Hematopoietic multipotent progenitor cell treated with erythropoietin and hydrocortisone succinate and interleukin-3 and kit ligand, for 17 days (in vitro differentiated cells): Measurements from ENCODE around the gene TMPRSS7.
A peak's percentile ranks its signal among the peaks of the same experiment; 100 is the strongest.

Source experiments
- DNase-seq: peaks from one replicate; pipeline ENCODE4 v3.0.0-alpha.2; 2015; ENCODE audit warnings: low spot score

Gene TMPRSS7

DNA sequence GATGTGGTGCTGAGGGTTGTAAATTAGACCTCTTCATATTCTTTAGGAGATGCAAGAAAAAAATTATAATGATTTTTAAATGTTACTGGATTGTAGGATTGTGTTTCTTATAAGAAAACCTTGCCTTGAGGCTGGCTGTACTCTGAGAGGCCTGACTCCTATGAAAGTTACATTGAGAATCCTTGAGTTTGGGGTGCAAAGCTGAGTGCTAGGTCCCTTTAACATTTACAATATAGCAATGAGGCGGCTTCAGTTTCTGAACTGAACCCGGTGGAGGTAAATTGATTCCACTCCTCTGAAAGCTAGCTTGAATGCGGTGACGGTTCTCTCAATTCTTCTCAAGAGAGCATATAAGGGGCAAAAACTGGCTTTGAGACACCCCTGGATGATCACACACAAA is at the start of gene TMPRSS7:
TMPRSS7 (plus strand) TSS at position 301 of the 400 bp plus-strand sequence. CDS start 110 bp downstream, outside the sequence.
- no peak for DNase-seq

GRCh38 chr3:111986800-111987199 is 47.7 kb upstream of the TMPRSS7 start:
- DNase-seq: no peak

- peak; percentile 27 for DNase-seq
Measured at GRCh38 chr3:111989061-111989678, 45.4 kb upstream of the TMPRSS7 start.

- no peak for DNase-seq
Measured at GRCh38 chr3:111993038-111993437, 41.5 kb upstream of the TMPRSS7 start.

GRCh38 chr3:111998636-111999483 is 35.7 kb upstream of the TMPRSS7 start, which contains the start of gene TAGLN3:
TAGLN3 (plus strand) TSS chr3:111998922; CDS start chr3:111999423, 501 bp downstream.
- DNase-seq: no peak

DNA sequence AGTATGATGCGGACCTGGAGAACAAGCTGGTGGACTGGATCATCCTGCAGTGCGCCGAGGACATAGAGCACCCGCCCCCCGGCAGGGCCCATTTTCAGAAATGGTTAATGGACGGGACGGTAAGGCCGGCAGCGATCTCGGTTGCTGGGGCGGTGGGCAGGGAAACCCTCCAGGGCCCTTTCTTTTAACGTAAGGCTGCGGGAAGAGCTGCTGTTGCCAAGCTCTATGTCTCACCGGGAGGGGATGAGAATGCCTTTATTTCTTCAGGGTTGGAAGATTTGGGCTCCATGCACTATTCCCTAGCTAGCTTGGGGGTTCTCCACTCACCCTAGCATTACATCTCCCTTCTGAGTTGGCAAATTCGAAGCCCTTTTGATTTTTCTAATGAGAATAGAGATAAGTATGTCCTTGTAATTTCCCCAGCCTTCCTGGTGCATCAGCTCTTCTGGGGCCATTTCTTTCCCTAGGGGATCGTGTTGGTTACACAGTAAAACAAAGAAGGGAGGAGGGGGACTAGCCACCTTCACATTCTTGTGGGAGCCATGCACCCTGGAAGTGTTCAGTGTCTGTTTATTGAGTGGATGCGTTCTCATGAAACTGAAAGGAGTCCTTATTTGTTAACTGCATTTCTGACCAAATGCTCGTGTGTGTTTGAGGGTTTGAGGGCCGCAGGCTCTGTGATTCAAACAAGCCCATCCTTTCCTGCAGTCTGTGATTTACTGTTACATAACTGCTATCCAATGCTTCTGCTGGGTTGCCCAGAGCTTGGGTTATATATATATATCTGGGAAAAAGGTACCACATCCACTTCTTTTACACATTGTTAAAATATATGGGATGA is 34.8 kb upstream of the TMPRSS7 start:
- no peak for DNase-seq

- DNase-seq: no peak
Measured at GRCh38 chr3:112000367-112000771, 34.2 kb upstream of the TMPRSS7 start.

DNA sequence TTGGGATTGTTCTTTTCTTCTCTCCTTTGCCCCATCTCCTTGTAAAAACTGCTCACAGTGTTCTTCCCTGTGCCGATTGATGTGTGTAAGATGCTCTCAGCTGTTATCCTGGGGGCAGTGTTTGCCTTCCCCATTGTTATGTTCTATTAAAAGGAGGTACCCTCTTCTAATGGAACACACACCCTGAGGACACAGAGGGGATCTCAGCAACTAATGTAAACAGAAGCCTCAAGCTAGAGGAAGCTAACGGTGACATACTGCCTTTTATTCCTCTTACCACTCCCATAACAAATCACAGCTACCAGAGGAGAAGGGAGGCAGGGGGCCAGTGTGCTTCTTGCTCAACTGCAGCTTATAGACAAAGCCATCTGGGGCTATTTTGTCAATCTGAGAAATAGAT is 33.6 kb upstream of the TMPRSS7 start:
- DNase-seq: no peak

- no peak for DNase-seq
Measured at GRCh38 chr3:112001526-112001925, 33.0 kb upstream of the TMPRSS7 start.

- no peak for DNase-seq
Measured at GRCh38 chr3:112002096-112002971, 32.2 kb upstream of the TMPRSS7 start.

DNA sequence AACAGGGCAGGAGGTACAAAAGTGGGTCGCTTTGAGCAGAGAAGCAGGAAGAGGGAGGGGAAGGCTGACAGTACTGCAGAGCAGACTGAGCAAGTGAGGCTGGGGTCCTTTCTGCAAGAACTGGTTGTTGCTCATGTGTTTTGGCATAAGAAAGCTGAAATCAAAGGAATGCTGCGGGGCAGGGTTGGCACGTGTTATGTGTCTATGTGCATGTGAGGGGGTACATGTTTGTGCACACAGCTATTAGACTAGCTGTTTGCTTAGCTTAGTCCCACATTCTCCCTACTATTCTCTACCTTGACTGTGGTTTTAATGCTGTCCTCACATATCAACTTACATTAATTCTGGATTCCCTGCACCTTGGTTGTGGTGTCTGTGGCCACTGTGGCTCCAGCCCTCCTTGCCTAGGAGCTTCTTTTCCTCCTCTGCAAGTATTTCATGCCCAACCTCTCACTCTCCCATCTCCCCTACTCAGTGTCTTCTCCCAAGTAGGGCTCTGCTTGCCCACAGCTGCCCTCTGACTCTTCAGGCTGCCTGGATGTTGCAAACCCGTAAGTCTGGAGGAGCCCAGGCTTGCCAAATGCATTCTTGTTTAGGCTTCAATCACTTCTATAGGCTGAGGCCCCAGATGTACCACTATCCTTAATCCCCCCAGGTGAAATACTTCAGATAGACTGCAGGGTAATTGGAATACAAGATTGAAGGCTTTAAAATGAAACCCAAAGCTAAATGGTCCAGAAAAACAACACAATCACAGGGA is 31.0 kb upstream of the TMPRSS7 start:
- no peak for DNase-seq

GRCh38 chr3:112004187-112004586 is 30.3 kb upstream of the TMPRSS7 start:
- DNase-seq: no peak

DNA sequence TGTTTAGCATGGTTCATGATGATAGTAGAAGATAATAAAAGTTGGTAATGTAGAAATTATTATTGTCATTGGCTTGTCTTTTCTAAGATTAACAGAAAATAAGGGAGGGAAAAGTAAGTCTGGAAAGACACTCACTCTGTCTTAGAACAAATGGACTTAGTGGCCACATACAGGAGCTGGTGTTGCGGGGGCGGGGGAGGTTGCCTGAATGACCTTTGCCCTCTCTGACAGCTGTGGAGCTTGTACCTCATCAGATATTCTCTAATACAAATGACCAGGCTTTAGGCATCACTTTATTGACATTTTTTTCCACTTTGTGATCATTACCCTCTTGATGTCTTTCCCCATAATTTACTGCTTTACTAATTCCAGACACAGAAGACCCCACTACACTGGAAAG is 29.9 kb upstream of the TMPRSS7 start:
- no peak for DNase-seq

DNA sequence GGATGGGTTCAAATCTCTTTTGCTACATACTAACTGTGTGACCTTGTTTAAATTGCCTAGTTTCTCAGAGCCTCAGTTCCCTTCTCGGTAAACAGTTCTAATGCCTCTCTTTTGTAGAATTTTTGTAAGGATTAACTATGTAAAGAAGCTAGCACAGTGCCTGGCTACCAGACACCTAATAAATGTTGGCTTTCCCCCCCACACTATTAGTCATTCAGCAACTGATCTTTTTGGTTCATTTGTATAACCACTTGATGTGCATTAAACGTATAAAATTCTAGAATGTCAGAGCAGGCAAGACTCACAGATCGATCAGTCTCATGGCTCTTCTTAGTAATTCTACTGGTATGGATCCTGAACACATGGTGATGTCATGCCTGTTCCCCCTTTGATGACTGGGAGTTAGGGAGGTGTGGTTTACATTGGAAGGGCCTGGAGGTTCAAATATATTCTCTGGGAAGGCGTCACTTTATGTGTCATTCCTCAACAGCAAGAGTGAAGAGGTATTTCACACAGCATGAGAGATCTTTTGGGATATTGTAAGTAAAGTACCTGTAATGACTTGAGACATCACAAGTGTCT is 29.4 kb upstream of the TMPRSS7 start:
- DNase-seq: no peak

DNA sequence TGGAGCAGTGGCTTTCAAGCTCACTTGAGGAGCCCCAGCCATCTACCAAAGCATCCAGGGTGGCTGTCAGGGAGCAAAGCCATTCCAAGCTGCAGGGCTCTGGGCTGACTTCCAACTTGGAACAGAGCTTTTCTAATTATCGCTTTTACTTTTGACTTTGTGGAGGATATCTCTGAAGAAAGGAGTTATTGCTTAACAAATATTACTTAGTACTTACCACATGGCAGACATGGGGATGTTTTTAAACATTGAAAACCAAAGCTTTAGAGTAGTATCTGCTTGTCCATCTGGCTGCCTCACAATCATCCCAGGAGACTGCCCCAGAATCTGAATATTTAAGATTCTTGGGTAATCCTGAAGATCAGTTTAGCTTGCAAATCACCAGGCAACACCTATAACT is 26.9 kb upstream of the TMPRSS7 start:
- no peak for DNase-seq

- DNase-seq: no peak
Measured at GRCh38 chr3:112009670-112010069, 24.9 kb upstream of the TMPRSS7 start.

DNA sequence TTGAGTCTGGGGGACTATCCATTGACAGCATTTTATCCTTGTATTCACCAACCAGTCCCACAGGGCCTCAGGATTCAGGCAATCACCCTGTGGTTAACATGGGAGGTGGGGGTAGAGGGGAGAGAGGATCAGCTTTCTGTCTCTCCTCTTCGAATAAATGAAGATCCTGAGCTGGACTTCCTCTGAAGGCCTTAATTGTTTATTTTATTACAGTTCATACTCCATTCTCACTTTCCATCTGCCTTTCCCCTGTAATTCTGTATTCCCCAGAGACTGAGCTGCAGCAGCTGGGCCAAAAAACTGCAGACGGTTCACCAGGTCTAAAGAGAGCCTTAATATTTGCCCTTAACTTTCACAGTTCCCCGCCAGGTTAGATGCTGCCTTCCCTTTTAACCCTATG is 23.9 kb upstream of the TMPRSS7 start:
- no peak for DNase-seq

DNA sequence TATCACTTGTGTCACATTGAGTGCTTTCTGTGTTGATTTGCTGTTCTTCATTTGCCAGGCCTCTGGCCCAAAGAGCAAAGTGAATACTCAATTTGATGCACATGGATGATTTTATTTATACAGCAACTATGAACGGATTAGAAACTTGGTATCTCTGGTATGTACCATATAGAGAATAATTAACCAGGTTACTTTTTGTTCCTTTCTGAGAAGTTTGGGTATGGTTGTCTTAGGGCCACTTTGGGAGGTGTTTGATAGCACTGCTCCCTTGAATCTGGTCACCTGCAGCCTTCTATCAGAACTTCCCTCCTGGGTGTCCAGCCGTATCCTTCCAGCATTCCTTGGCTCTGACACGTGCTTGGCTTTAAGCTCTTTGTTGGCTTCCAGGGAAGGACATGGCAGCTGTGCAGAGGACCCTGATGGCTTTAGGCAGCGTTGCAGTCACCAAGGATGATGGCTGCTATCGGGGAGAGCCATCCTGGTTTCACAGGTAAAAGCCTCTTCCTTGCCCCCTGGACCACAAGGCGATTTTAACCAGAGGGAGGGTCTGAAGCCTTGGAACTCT is 23.1 kb upstream of the TMPRSS7 start:
- no peak for DNase-seq

- no peak for DNase-seq
Measured at GRCh38 chr3:112012205-112012992, 22.1 kb upstream of the TMPRSS7 start.
